Spleen (tissue), 11 donors: ENCODE results near the gene TM4SF20. TPM values are rescaled to one million over a fixed set of nuclear protein-coding genes. Genes with fewer than 3 reads are reported as not detected.

Experiments used
- DNase-seq: peaks from one replicate; pipeline ENCODE4 v3.0.0-alpha.2; 2020
- H3K27ac ChIP-seq, 8 donors: fragments of 200-600 bp; sonication (generic) in 7 of 8; 1 replicate in 4 of 8; 2 replicates in 4 of 8; pipeline versions ENCODE4 v1.5.0 to v1.8.0; 2016 to 2021; ENCODE audit warnings: inconsistent platforms in 4 of 8, mild to moderate bottlenecking in 4 of 8, moderate library complexity in 1 of 8
- H3K27me3 ChIP-seq, 7 donors: fragments of 200-600 bp; sonication (generic) in 6 of 7; replicated peaks in 1 of 7; 1 replicate in 4 of 7; 2 replicates in 3 of 7; pipeline versions ENCODE4 v1.5.0 to v1.8.0; 2016 to 2021; ENCODE audit warnings: inconsistent platforms in 3 of 7, mild to moderate bottlenecking in 1 of 7
- H3K36me3 ChIP-seq, 6 donors: fragments of 200-600 bp; sonication (generic) in 5 of 6; 1 replicate in 4 of 6; 2 replicates in 2 of 6; pipeline versions ENCODE4 v1.5.0 to v1.8.0; 2016 to 2021; ENCODE audit warnings: inconsistent platforms in 2 of 6
- H3K4me1 ChIP-seq, 6 donors: fragments of 200-600 bp; sonication (generic) in 5 of 6; 1 replicate in 3 of 6; 2 replicates in 3 of 6; pipeline versions ENCODE4 v1.5.0 to v1.8.0; 2016 to 2021; ENCODE audit warnings: inconsistent platforms in 3 of 6
- H3K4me3 ChIP-seq, 8 donors: fragments of 200-600 bp; sonication (generic) in 7 of 8; 1 replicate in 4 of 8; 2 replicates in 4 of 8; pipeline versions ENCODE4 v1.5.0 to v1.8.0; 2016 to 2021; ENCODE audit warnings: inconsistent platforms in 4 of 8, mild to moderate bottlenecking in 4 of 8, moderate library complexity in 2 of 8
- H3K9me3 ChIP-seq, 8 donors: fragments of 200-600 bp; sonication (generic) in 7 of 8; 1 replicate in 4 of 8; 2 replicates in 4 of 8; pipeline versions ENCODE4 v1.5.0 to v1.8.0; 2016 to 2021; ENCODE audit warnings: inconsistent platforms in 4 of 8
- CTCF ChIP-seq, 11 experiments: fragments of 200-600 bp in 7 of 11; fragments of 450-650 bp in 4 of 11; sonication (generic) in 4 of 11; IDR thresholded peaks in 8 of 11; conservative IDR thresholded peaks in 3 of 11; 1 replicate in 7 of 11; 2 replicates in 4 of 11; pipeline versions ENCODE4 v1.4.0 to v1.8.0; 2016 to 2021; ENCODE audit warnings: antibody characterized with exemption in 11 of 11, inconsistent platforms in 4 of 11, mild to moderate bottlenecking in 1 of 11
- POLR2A ChIP-seq, 3 donors: fragments of 450-650 bp; IDR thresholded peaks; one replicate each; pipeline ENCODE4 v1.5.1; 2017; ENCODE audit warnings: antibody characterized with exemption in 3 of 3, mild to moderate bottlenecking in 1 of 3
- POLR2AphosphoS5 ChIP-seq, 3 donors: sonication (generic); formaldehyde crosslinking; IDR thresholded peaks; one replicate each; pipeline ENCODE4 v1.5.1; 2017; ENCODE audit warnings: antibody characterized with exemption in 3 of 3
- WGBS, 5 donors: extraction: QIAGEN DNeasy Blood & Tissue Kit in 3 of 5; methylation state at CpG; one replicate each; pipeline versions ENCODE4 v1.1.5 to v1.1.7; 2013 to 2018; 5-methylcytosine and 5-hydroxymethylcytosine counted together
- intact Hi-C: fragments of 100-400 bp; cut with DNase I; formaldehyde crosslinking; loops from one replicate; pipeline ENCODE4 v1.15.0; 2023; ENCODE audit warnings: low total_unique reads
- polyA plus RNA-seq, 3 donors: library from polyadenylated mRNA; stranded (reverse); fragments of 200-250 nt; gene quantifications; one replicate each; pipeline ENCODE4 v1.2.1, GENCODE V29; 2013
- total RNA-seq, 7 donors: library from RNA; depleted of rRNA in 3 of 7; stranded (reverse); fragments of >200 nt in 3 of 7; fragmentation: NEBNext Ultra II Directional in 4 of 7; extraction: Animal tissue kit (Norgen Biotek cat#: 25700) in 4 of 7; gene quantifications; one replicate each; pipeline versions ENCODE4 v1.1.0 to v1.2.1, GENCODE V29; 2016 to 2021
- donor health status: healthy with polysubstance abuse.
- donor health status: DM: no; HTN: no; CAD: no; lungs with moderate emphysema.
- donor health status: DM: no; HTN: no; CAD: no.
- donor health status: Bipolar disorder and iron deficiency.
- donor health status: healthy.
- donor health status: DM: no; HTN: no; CAD: no.
- donor health status: DM: yes; HTN: yes; CAD: no.

TM4SF20 gene
- total and polyA plus RNA-seq, 10 donors = not detected

GRCh38 chr2:227394401-227394800, 15.3 kb upstream of the TM4SF20 start:
- Histone ChIP-seq H3K9me3 (no peaks in the 10 kb centered on the region), H3K36me3 (no peaks in the 10 kb centered on the region), H3K27ac (no peak overlapping the region), H3K27me3 (no peaks in the 10 kb centered on the region), H3K4me3 (no peak overlapping the region), H3K4me1 (peaks cover 0 to 33% (median 14%) of the 10 kb centered on the region in 6 donors)
- no peak for DNase-seq
- TF ChIP-seq POLR2A (IDR thresholded peaks at IDR 0.05) (no peak), POLR2AphosphoS5 (IDR thresholded peaks at IDR 0.05) (no peak), CTCF (IDR thresholded peaks at IDR 0.05 in 8 of 11, conservative IDR thresholded peaks at IDR 0.05 in 3 of 11) (no peak)
- intact Hi-C loops = no loop called here
- WGBS, 5 donors = 46 to 82% (median 67%) methylated on average over 2 of the region's 2 CpGs

- H3K4me3 ChIP-seq = no peak overlapping the region
- H3K27me3 ChIP-seq = no peaks in the 10 kb centered on the region
- TF ChIP-seq POLR2AphosphoS5 (IDR thresholded peaks at IDR 0.05) = no peak
- WGBS, 5 donors = 87 to 90% (median 90%) methylated on average over 17 of the region's 17 CpGs
- intact Hi-C loops = no loop called here
- peaks cover 0 to 27% (median 14%) of the 10 kb centered on the region in 6 donors for H3K4me1 ChIP-seq
- no peaks in the 10 kb centered on the region for H3K9me3 ChIP-seq
- DNase-seq = no peak
- no peak overlapping the region for H3K27ac ChIP-seq
- H3K36me3 ChIP-seq = no peaks in the 10 kb centered on the region
These were observed 11.6 kb upstream of the TM4SF20 start for GRCh38 chr2:227390468-227391256.

- Histone ChIP-seq H3K4me3 (no peak overlapping the region), H3K27me3 (no peaks in the 10 kb centered on the region), H3K4me1 (peaks cover 0 to 36% (median 17%) of the 10 kb centered on the region in 6 donors), H3K36me3 (no peaks in the 10 kb centered on the region), H3K27ac (no peak overlapping the region), H3K9me3 (no peaks in the 10 kb centered on the region)
- intact Hi-C loops = no loop called here
- no peak for DNase-seq
- no peak for TF ChIP-seq CTCF (IDR thresholded peaks at IDR 0.05 in 8 of 11, conservative IDR thresholded peaks at IDR 0.05 in 3 of 11)
- TF ChIP-seq POLR2AphosphoS5 (IDR thresholded peaks at IDR 0.05) = no peak
- no peak for TF ChIP-seq POLR2A (IDR thresholded peaks at IDR 0.05)
- 94 to 98% (median 98%) methylated on average over 7 of the region's 7 CpGs for WGBS, 5 donors
These were observed 10.6 kb upstream of the TM4SF20 start for GRCh38 chr2:227389661-227390060.

GRCh38 chr2:227389231-227389630, 10.1 kb upstream of the TM4SF20 start:
- intact Hi-C loops = no loop called here
- WGBS, 5 donors = 81 to 88% (median 86%) methylated on average over 3 of the region's 3 CpGs

More at GRCh38 chr2:227389231-227389630, 10.1 kb upstream of the TM4SF20 start:
- Histone ChIP-seq H3K4me1 (peaks cover 0 to 35% (median 14%) of the 10 kb centered on the region in 6 donors), H3K9me3 (no peaks in the 10 kb centered on the region), H3K4me3 (no peak overlapping the region), H3K36me3 (no peaks in the 10 kb centered on the region), H3K27ac (no peak overlapping the region), H3K27me3 (no peaks in the 10 kb centered on the region)
- no peak for DNase-seq
- TF ChIP-seq POLR2AphosphoS5 (IDR thresholded peaks at IDR 0.05) (no peak), POLR2A (IDR thresholded peaks at IDR 0.05) (no peak), CTCF (IDR thresholded peaks at IDR 0.05 in 8 of 11, conservative IDR thresholded peaks at IDR 0.05 in 3 of 11) (no peak)
